ENCODE results near the gene SLBP. TPM values are rescaled to one million over a fixed set of nuclear protein-coding genes. Genes with fewer than 3 reads are reported as not detected.

Gene SLBP
- total RNA-seq (2021) = 61.7 and 63.4 TPM in 2 replicates
- percentile 88 among the genes with signal in this experiment for Bru-seq, nascent RNA
- BruChase-seq, experiment 1, labeled RNA remaining after a 2-hour chase = percentile 80 among the genes with signal in this experiment
- percentile 90 among the genes with signal in this experiment for BruChase-seq, experiment 2, labeled RNA remaining after a 6-hour chase
- long read RNA-seq, transcript SLBP-206 (8 exons, 1,977 nt) = major isoform, 103 of 129 reads
- long read RNA-seq, transcript SLBP-205 (7 exons, 987 nt) = minor isoform, 10 of 129 reads
- long read RNA-seq, partial matches to known transcripts = 8 of 129 reads
- long read RNA-seq, other reads (novel, unspliced or antisense) = 8 of 129 reads

DNA sequence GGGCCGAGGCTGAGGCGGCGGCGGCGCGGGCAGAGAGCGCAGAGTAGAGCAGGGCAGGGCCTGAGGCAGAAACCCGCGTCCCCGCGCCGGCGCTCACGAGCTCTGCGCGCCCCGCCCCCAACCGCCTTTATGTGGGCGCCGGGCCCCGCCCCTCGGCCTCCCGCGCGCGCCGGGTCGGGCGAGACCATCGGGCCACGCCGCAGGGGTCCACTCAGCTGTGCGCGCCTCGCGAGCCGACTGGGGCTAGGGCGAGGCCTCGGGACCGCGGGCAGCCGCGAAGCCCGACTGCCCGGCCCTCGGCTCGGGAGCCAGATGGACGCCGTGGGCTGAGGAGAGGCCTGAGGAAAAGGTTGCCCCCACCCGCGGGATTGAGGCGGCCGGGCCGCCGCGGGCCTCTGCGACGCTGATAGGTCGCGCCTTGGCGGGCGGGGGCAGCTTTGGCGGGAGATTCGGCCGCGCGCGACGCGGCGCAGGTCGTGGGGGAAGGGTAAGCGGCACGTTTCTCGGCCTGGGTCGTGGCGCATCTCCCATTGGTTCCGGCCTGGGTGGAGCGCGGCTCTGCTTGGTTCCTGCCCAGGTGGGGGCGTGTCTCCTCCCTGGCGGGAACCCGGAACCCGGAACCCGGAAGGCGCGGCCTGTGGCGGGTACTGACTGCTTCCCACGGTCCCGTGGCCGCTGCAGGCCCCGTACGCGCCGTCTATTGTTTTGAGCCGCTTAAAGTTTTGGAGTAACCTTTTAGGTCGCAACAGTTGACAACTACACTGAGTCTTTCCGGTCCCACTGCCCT is at the start of gene SLBP:
Gene SLBP (minus strand): TSS at position 104 of the 787 bp plus-strand sequence. CDS start 131 bp downstream, outside the sequence.
- CTCF ChIA-PET = interaction anchor here (0.5 kb wide), 1 partner anchor 365 kb away, joined by 3 read pairs; the partner anchor contains the start of gene UVSSA
- intact Hi-C loops (cut with micrococcal nuclease; ENCODE audit: unreplicated experiment) = loop anchor here (2.0 kb wide), 1 partner anchor 14 kb away; no protein-coding TSS in a partner anchor

GRCh38 chr4:1761130-1761689 is 49.1 kb upstream of the SLBP start:
- no peak overlapping the region for H3K27ac ChIP-seq
- CTCF ChIA-PET = no interaction called here

More for the DNA sequence above, at the start of gene SLBP:
- Histone ChIP-seq H3K4me1 (replicated peaks; ENCODE audit: insufficient read depth) (peaks cover 20% of the 10 kb centered on the region), H3K9me2 (ENCODE audit: insufficient read depth) (no peaks in the 10 kb centered on the region), H3K79me2 (ENCODE audit: low read depth) (peaks cover 86% of the 10 kb centered on the region), H2AFZ (peak within 1 kb of the TSS; percentile 81), H3K9me3 (ENCODE audit: insufficient read depth, low read depth) (no peaks in the 10 kb centered on the region), H3K4me2 (peak within 1 kb of the TSS; percentile 81), H3K36me3 (ENCODE audit: low read depth) (peaks cover 10% of the 10 kb centered on the region; the same call in 1 of the 2 replicates), H3K4me3 (peak within 1 kb of the TSS; percentile 71), H3F3A (ENCODE audit: insufficient read depth, low read depth) (peaks cover 28% of the 10 kb centered on the region; the same call in 1 of the 2 replicates), H4K20me1 (ENCODE audit: insufficient read depth) (peaks cover 45% of the 10 kb centered on the region), H3K27me3 (ENCODE audit: insufficient read depth, low read depth) (no peaks in the 10 kb centered on the region), H3K27ac (peak within 1 kb of the TSS; percentile 96)
- peak; percentile 90 to 98 for DNase-seq
- POLR2A ChIA-PET (ENCODE audit: unreplicated experiment) = interaction anchor here (0.6 to 0.7 kb wide), 3 partner anchors 15 to 636 kb away, joined by 3 to 6 read pairs (median 4); no protein-coding TSS in a partner anchor
- BruUV-seq (replicated peaks) = no TSS peak
- no peak for TF ChIP-seq EZH2 (IDR thresholded peaks at IDR 0.05; ENCODE audit: low read depth)
- TF ChIP-seq, protein P1, sequence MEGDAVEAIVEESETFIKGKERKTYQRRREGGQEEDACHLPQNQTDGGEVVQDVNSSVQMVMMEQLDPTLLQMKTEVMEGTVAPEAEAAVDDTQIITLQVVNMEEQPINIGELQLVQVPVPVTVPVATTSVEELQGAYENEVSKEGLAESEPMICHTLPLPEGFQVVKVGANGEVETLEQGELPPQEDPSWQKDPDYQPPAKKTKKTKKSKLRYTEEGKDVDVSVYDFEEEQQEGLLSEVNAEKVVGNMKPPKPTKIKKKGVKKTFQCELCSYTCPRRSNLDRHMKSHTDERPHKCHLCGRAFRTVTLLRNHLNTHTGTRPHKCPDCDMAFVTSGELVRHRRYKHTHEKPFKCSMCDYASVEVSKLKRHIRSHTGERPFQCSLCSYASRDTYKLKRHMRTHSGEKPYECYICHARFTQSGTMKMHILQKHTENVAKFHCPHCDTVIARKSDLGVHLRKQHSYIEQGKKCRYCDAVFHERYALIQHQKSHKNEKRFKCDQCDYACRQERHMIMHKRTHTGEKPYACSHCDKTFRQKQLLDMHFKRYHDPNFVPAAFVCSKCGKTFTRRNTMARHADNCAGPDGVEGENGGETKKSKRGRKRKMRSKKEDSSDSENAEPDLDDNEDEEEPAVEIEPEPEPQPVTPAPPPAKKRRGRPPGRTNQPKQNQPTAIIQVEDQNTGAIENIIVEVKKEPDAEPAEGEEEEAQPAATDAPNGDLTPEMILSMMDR (conservative IDR thresholded peaks at IDR 0.05) = no peak

More at GRCh38 chr4:1761130-1761689, 49.1 kb upstream of the SLBP start:
- DNase-seq = no peak
- no peaks in the 10 kb centered on the region for H4K20me1 ChIP-seq (ENCODE audit: insufficient read depth)
- no peaks in the 10 kb centered on the region for H3K9me2 ChIP-seq (ENCODE audit: insufficient read depth)
- peaks cover 9% of the 10 kb centered on the region for H3K4me1 ChIP-seq (replicated peaks; ENCODE audit: insufficient read depth)
- no peak overlapping the region for H3K4me2 ChIP-seq
- no peaks in the 10 kb centered on the region for H3K36me3 ChIP-seq (ENCODE audit: low read depth)
- peaks cover 5% of the 10 kb centered on the region; the same call in 1 of the 2 replicates for H3F3A ChIP-seq (ENCODE audit: insufficient read depth, low read depth)
- no peak overlapping the region for H3K4me3 ChIP-seq
- intact Hi-C loops (cut with micrococcal nuclease; ENCODE audit: unreplicated experiment) = no loop called here
- no peaks in the 10 kb centered on the region for H3K9me3 ChIP-seq (ENCODE audit: insufficient read depth, low read depth)
- no peaks in the 10 kb centered on the region for H3K79me2 ChIP-seq (ENCODE audit: low read depth)
- POLR2A ChIA-PET (ENCODE audit: unreplicated experiment) = no interaction called here
- TF ChIP-seq, protein P1 (conservative IDR thresholded peaks at IDR 0.05) = no peak
- no peak for TF ChIP-seq EZH2 (IDR thresholded peaks at IDR 0.05; ENCODE audit: low read depth)
- BruUV-seq (replicated peaks) = no TSS peak
- H3K27me3 ChIP-seq (ENCODE audit: insufficient read depth, low read depth) = peaks cover 2% of the 10 kb centered on the region; the same call in 1 of the 2 replicates
- H2AFZ ChIP-seq = no peak overlapping the region

Measured in PC-9 (cell line).